SK-N-SH treated with all-trans-retinoic acid at 6 μM for 48 hours (cell line): Measurements from ENCODE around the gene CRHR1.

Source experiments
- ISL1 ChIP-seq: fragments of 250-450 bp; sonication (Bioruptor Pico); IDR thresholded peaks from 2 replicates; pipeline ENCODE4 v2.1.2; 2022; ENCODE audit warnings: mild to moderate bottlenecking, moderate library complexity
- PATZ1 ChIP-seq: fragments of 250-450 bp; sonication (Bioruptor Pico); IDR thresholded peaks from 2 replicates; pipeline ENCODE4 v1.8.0; 2020; ENCODE audit warnings: mild to moderate bottlenecking, moderate library complexity, borderline replicate concordance
- ZFP30 ChIP-seq: fragments of 450-650 bp; formaldehyde crosslinking; IDR thresholded peaks from 2 replicates; pipeline ENCODE4 v1.5.0; 2022; ENCODE audit warnings: mild to moderate bottlenecking, moderate library complexity

DNA sequence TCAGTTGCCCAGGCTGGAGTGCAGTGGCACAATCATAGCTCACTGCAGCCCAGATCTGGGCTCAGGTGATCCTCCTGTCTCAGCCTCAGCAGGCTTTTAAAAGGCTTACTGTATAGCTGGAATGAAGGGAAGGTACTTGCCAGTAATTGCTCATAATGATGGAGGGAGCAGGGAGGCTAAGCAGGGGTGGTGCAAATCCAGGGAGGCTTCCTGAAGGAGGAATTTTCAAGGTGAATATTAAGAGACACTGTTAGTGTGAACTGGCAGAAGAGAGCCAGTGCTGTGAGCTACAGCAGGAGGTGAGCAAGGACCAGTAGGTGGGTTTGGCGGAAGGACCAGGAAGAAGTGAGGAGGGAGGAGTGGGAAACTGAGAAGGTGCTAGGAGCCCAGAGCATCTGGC lies 24.7 kb downstream of the CRHR1 start:
- TF ChIP-seq ZFP30, result no peak
- TF ChIP-seq PATZ1 (CRISPR knock-in tag), result no peak
- TF ChIP-seq ISL1 (CRISPR knock-in tag), result no peak
